SK-N-SH (cell line): ENCODE results near the gene HSPG2. TPM values are rescaled to one million over a fixed set of nuclear protein-coding genes. Genes with fewer than 3 reads are reported as not detected.

Source experiments
- CTCF ChIA-PET: fragments of 300-600, 350-600 bp; formaldehyde crosslinking; extraction: SDS; loops from one replicate; lab custom pipeline; 2021; lab: Yijun Ruan, JAX
- POLR2A ChIA-PET: fragments of 350-600 bp; sonication (Branson Sonifier 250); formaldehyde crosslinking; extraction: SDS; loops from one replicate; lab custom pipeline; 2020; ENCODE audit warnings: antibody characterized with exemption, inconsistent platforms; lab: Yijun Ruan, JAX
- DNase-seq: peaks from one replicate; pipeline ENCODE4 v3.0.0; 2012
- H2AFZ ChIP-seq: fragments of 200-600 bp; sonication (generic); 2 replicates; pipeline ENCODE4 v1.8.1; 2016; ENCODE audit warnings: antibody characterized with exemption, mild to moderate bottlenecking, low read depth
- H3F3A ChIP-seq: fragments of 200-600 bp; sonication (generic); replicated peaks from 2 replicates; pipeline ENCODE3; 2016; ENCODE audit warnings: antibody characterized with exemption, mild to moderate bottlenecking; ENCODE audit not compliant: insufficient read depth
- H3K27ac ChIP-seq, 2 experiments: fragments of 200-500 bp in 1 of 2; fragments of 200-600 bp in 1 of 2; sonication (Bioruptor generic) in 1 of 2; sonication (generic), shearing (Covaris generic) in 1 of 2; 2 replicates each; pipeline versions ENCODE4 v1.5.1 to v1.6.1; 2014 to 2016; ENCODE audit warnings: low read depth in 2 of 2, inconsistent platforms in 1 of 2, low read length in 1 of 2, mild to moderate bottlenecking in 1 of 2, mixed read lengths in 1 of 2
- H3K27me3 ChIP-seq: fragments of 200-600 bp; sonication (generic), shearing (Covaris generic); 2 replicates; pipeline ENCODE4 v1.6.1; 2016; ENCODE audit warnings: mixed run types; ENCODE audit not compliant: insufficient read depth
- H3K36me3 ChIP-seq, 2 experiments: fragments of 200-500 bp in 1 of 2; fragments of 200-600 bp in 1 of 2; sonication (Bioruptor generic) in 1 of 2; sonication (generic) in 1 of 2; replicated peaks in 1 of 2; 2 replicates each; pipeline versions ENCODE3 to v1.5.1; 2014 to 2016; ENCODE audit warnings: low read length in 1 of 2, mild to moderate bottlenecking in 1 of 2; ENCODE audit not compliant: insufficient read depth in 2 of 2, control insufficient read depth in 1 of 2
- H3K4me1 ChIP-seq, 2 experiments: fragments of 200-500 bp in 1 of 2; fragments of 200-600 bp in 1 of 2; sonication (Bioruptor generic) in 1 of 2; sonication (generic), shearing (Covaris generic) in 1 of 2; 2 replicates each; pipeline versions ENCODE4 v1.5.1 to v1.6.1; 2014 to 2016; ENCODE audit warnings: low read depth in 1 of 2, low read length in 1 of 2, mixed run types in 1 of 2; ENCODE audit not compliant: insufficient read depth in 2 of 2, control insufficient read depth in 1 of 2
- H3K4me2 ChIP-seq: fragments of 200-600 bp; sonication (generic), shearing (Covaris generic); 2 replicates; pipeline ENCODE4 v1.6.1; 2017; ENCODE audit warnings: mixed run types
- H3K4me3 ChIP-seq, 2 experiments: fragments of 200-500 bp in 1 of 2; fragments of 200-600 bp in 1 of 2; sonication (Bioruptor generic) in 1 of 2; sonication (generic), shearing (Covaris generic) in 1 of 2; 2 replicates each; pipeline versions ENCODE4 v1.5.1 to v1.8.1; 2014 to 2016; ENCODE audit warnings: low read depth in 2 of 2, inconsistent platforms in 1 of 2, low read length in 1 of 2, mild to moderate bottlenecking in 1 of 2, mixed read lengths in 1 of 2, moderate library complexity in 1 of 2
- H3K79me2 ChIP-seq: fragments of 200-600 bp; sonication (generic); 2 replicates; pipeline ENCODE4 v1.8.1; 2017; ENCODE audit warnings: mild to moderate bottlenecking; ENCODE audit not compliant: insufficient read depth
- H3K9ac ChIP-seq: fragments of 200-600 bp; sonication (generic); 2 replicates; pipeline ENCODE4 v1.6.1; 2017; ENCODE audit warnings: mixed run types
- H3K9me2 ChIP-seq: fragments of 200-600 bp; sonication (generic); 2 replicates; pipeline ENCODE4 v1.6.1; 2017; ENCODE audit warnings: mixed run types
- H3K9me3 ChIP-seq: fragments of 200-600 bp; sonication (generic); 2 replicates; pipeline ENCODE4 v1.6.1; 2017; ENCODE audit warnings: mixed run types, mild to moderate bottlenecking, moderate library complexity
- H4K20me1 ChIP-seq: fragments of 200-600 bp; sonication (generic); 2 replicates; pipeline ENCODE4 v1.6.1; 2017; ENCODE audit warnings: mild to moderate bottlenecking, mixed run types; ENCODE audit not compliant: insufficient read depth
- ELF1 ChIP-seq: IDR thresholded peaks from 2 replicates; pipeline ENCODE4 v1.4.0; 2012
- EP300 ChIP-seq, 2 experiments: IDR thresholded peaks; 2 replicates each; pipeline versions ENCODE4 v1.4.0 to v1.6.1; 2012; ENCODE audit warnings: borderline replicate concordance in 1 of 2, low read depth in 1 of 2, low read length in 1 of 2
- FOSL2 ChIP-seq: IDR thresholded peaks from 2 replicates; pipeline ENCODE4 v1.4.0; 2012; ENCODE audit warnings: low read depth, mild to moderate bottlenecking, moderate library complexity, borderline replicate concordance
- FOXM1 ChIP-seq: IDR thresholded peaks from 2 replicates; pipeline ENCODE4 v1.4.0; 2012; ENCODE audit warnings: low read depth, mild to moderate bottlenecking
- MEF2A ChIP-seq: IDR thresholded peaks from 2 replicates; pipeline ENCODE4 v1.4.0; 2012; ENCODE audit warnings: low read depth, borderline replicate concordance
- MXI1 ChIP-seq: IDR thresholded peaks from 2 replicates; pipeline ENCODE4 v1.6.1; 2012; ENCODE audit warnings: mild to moderate bottlenecking, low read depth, low read length, improper control_type of control experiment
- PBX3 ChIP-seq: IDR thresholded peaks from 2 replicates; pipeline ENCODE4; 2012
- POLR2AphosphoS5 ChIP-seq: IDR thresholded peaks from 2 replicates; pipeline ENCODE4 v1.6.1; 2012; ENCODE audit warnings: low read depth, low read length
- RAD21 ChIP-seq: IDR thresholded peaks from 2 replicates; pipeline ENCODE4 v1.6.1; 2012; ENCODE audit warnings: mild to moderate bottlenecking, low read length
- RCOR1 ChIP-seq: fragments of 150-350 bp; IDR thresholded peaks from 2 replicates; pipeline ENCODE4 v1.6.1; 2017; ENCODE audit warnings: antibody characterized with exemption, low read length
- SIN3A ChIP-seq: IDR thresholded peaks from 2 replicates; pipeline ENCODE4 v1.6.1; 2012; ENCODE audit warnings: low read depth, mild to moderate bottlenecking, low read length, moderate library complexity, borderline replicate concordance
- SMC3 ChIP-seq: IDR thresholded peaks from 2 replicates; pipeline ENCODE4 v1.6.1; 2012; ENCODE audit warnings: low read depth, low read length, improper control_type of control experiment
- TAF1 ChIP-seq: IDR thresholded peaks from 2 replicates; pipeline ENCODE4 v1.6.1; 2012; ENCODE audit warnings: low read depth, mild to moderate bottlenecking, low read length, moderate library complexity, borderline replicate concordance
- TCF12 ChIP-seq: IDR thresholded peaks from 2 replicates; pipeline ENCODE4 v1.4.0; 2012
- USF1 ChIP-seq: IDR thresholded peaks from 2 replicates; pipeline ENCODE4 v1.4.0; 2012; ENCODE audit warnings: low read depth, borderline replicate concordance
- YY1 ChIP-seq: IDR thresholded peaks from 2 replicates; pipeline ENCODE4 v1.4.0; 2012; ENCODE audit warnings: low read depth, mild to moderate bottlenecking
- WGBS: methylation state at CpG from one replicate; pipeline ENCODE4 v1.1.6; 2017; ENCODE audit warnings: low lambda C conversion rate; 5-methylcytosine and 5-hydroxymethylcytosine counted together
- polyA plus RNA-seq, 3 experiments: library from polyadenylated mRNA; depleted of rRNA; stranded (reverse); fragments of >200 nt; gene quantifications; 2 replicates each; pipeline ENCODE4 v1.2.3, GENCODE V29; 2012
- TF ChIP-seq, protein P1 (sequence below): IDR thresholded peaks from 2 replicates; pipeline ENCODE4 v1.6.1; 2012; ENCODE audit warnings: mild to moderate bottlenecking, low read depth, low read length, moderate library complexity
- TF ChIP-seq, protein P2 (sequence below): fragments of 150-350 bp; IDR thresholded peaks from 2 replicates; pipeline ENCODE4 v1.6.1; 2016; ENCODE audit warnings: mild to moderate bottlenecking, low read depth, low read length

HSPG2 gene
- polyA plus RNA-seq, 1 of the 3 experiments (the other 2 are of a cell fraction) = 28.9 TPM

DNA sequence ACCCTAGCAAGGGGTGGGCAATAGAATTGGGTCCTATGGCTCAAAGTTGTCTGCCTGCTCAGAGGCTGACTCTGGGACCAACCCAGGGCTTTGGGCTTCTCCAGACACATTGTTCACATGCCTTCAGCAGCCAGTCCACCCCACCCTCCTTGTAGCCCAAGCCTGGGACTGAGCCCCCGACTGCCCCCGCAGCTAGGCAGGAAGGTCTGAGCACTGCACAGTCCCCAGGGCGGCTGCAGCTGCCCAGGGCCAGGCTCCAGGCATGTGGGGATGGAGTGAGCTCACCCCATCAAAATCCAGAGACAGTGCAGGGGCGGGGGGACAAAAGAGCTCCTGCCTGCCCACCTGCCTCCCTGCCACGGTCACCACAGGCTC, 35.6 kb downstream of the HSPG2 start:
- no peaks in the 10 kb centered on the region for H3K36me3 ChIP-seq
- H3K27me3 ChIP-seq = no peaks in the 10 kb centered on the region
- H3K79me2 ChIP-seq = peaks cover 32% of the 10 kb centered on the region; the same call in 1 of the 2 replicates
- H3K9me3 ChIP-seq = no peaks in the 10 kb centered on the region
- no CpG with 5 or more reads among the region's 5 CpGs for WGBS
- no peak overlapping the region for H3K4me3 ChIP-seq
- no peak for TF ChIP-seq SIN3A
- no peak for TF ChIP-seq POLR2AphosphoS5
- TF ChIP-seq RCOR1 = no peak
- TF ChIP-seq MXI1 = no peak
- TF ChIP-seq, protein P1, sequence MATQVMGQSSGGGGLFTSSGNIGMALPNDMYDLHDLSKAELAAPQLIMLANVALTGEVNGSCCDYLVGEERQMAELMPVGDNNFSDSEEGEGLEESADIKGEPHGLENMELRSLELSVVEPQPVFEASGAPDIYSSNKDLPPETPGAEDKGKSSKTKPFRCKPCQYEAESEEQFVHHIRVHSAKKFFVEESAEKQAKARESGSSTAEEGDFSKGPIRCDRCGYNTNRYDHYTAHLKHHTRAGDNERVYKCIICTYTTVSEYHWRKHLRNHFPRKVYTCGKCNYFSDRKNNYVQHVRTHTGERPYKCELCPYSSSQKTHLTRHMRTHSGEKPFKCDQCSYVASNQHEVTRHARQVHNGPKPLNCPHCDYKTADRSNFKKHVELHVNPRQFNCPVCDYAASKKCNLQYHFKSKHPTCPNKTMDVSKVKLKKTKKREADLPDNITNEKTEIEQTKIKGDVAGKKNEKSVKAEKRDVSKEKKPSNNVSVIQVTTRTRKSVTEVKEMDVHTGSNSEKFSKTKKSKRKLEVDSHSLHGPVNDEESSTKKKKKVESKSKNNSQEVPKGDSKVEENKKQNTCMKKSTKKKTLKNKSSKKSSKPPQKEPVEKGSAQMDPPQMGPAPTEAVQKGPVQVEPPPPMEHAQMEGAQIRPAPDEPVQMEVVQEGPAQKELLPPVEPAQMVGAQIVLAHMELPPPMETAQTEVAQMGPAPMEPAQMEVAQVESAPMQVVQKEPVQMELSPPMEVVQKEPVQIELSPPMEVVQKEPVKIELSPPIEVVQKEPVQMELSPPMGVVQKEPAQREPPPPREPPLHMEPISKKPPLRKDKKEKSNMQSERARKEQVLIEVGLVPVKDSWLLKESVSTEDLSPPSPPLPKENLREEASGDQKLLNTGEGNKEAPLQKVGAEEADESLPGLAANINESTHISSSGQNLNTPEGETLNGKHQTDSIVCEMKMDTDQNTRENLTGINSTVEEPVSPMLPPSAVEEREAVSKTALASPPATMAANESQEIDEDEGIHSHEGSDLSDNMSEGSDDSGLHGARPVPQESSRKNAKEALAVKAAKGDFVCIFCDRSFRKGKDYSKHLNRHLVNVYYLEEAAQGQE = no peak
- no peak for TF ChIP-seq YY1
- TF ChIP-seq FOSL2 = no peak
- no peak for TF ChIP-seq RAD21
- TF ChIP-seq USF1 = no peak
- TF ChIP-seq, protein P2, sequence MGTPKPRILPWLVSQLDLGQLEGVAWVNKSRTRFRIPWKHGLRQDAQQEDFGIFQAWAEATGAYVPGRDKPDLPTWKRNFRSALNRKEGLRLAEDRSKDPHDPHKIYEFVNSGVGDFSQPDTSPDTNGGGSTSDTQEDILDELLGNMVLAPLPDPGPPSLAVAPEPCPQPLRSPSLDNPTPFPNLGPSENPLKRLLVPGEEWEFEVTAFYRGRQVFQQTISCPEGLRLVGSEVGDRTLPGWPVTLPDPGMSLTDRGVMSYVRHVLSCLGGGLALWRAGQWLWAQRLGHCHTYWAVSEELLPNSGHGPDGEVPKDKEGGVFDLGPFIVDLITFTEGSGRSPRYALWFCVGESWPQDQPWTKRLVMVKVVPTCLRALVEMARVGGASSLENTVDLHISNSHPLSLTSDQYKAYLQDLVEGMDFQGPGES = no peak
- TF ChIP-seq MEF2A = no peak
- no peak for TF ChIP-seq PBX3
- no peak for TF ChIP-seq SMC3
- TF ChIP-seq ELF1 = no peak
- no peak for TF ChIP-seq TCF12
- TF ChIP-seq TAF1 = no peak
- no peak for TF ChIP-seq FOXM1
- TF ChIP-seq EP300 (IDR thresholded peaks at IDR 0.05; ENCODE audit: borderline replicate concordance in 1 of 2, low read depth in 1 of 2, low read length in 1 of 2) = no peak
- peaks cover 15% of the 10 kb centered on the region; the same call in 1 of the 2 replicates for H4K20me1 ChIP-seq
- H3K27ac ChIP-seq = no peak overlapping the region
- no peak for DNase-seq
- H3F3A ChIP-seq = no peaks in the 10 kb centered on the region
- peaks cover 0 to 7% of the 10 kb centered on the region in 2 experiments; a peak in 1 of 4 replicates for H3K4me1 ChIP-seq
- ChIA-PET CTCF (interaction anchor here (1.0 kb wide), 1 partner anchor 16 kb away, joined by 4 read pairs; no protein-coding TSS in a partner anchor), POLR2A (no interaction called here)
- H3K9me2 ChIP-seq = no peaks in the 10 kb centered on the region
- no peak overlapping the region for H2AFZ ChIP-seq
- no peak overlapping the region for H3K4me2 ChIP-seq
- no peak overlapping the region for H3K9ac ChIP-seq
